Measurements from ENCODE around the gene MAMDC4.

The MAMDC4 gene

DNA sequence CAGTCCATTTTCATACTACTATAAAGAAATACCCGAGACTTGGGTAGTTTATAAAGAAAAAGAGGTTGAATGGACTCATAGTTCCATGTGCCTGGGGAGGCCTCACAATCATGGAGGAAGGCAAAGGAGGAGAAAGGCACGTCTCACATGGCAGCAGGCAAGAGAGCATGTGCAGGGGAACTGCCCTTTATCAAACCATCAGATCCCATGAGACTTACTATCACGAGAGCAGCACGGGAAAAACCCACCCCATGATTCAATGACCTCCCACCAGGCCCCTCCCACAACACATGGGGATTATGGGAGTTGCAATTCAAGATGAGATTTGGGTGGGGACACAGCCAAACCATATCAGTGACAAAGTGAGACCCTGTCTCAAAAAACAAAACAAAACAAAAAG, 54.1 kb downstream of the MAMDC4 start:
- no peak for DNase-seq (ENCODE audit: low read depth)
- no peak for TF ChIP-seq CTCF (IDR thresholded peaks at IDR 0.05; ENCODE audit: control insufficient read depth, extremely low read depth, insufficient read depth)
- no peak overlapping the region for H3K4me3 ChIP-seq (ENCODE audit: low read depth, low read length)

- no peak for DNase-seq (ENCODE audit: low read depth)
- H3K4me3 ChIP-seq (ENCODE audit: low read depth, low read length) = no peak overlapping the region
- TF ChIP-seq CTCF (IDR thresholded peaks at IDR 0.05; ENCODE audit: control insufficient read depth, extremely low read depth, insufficient read depth) = no peak
These were observed 55.1 kb downstream of the MAMDC4 start for GRCh38 chr9:136907011-136907914.
